ENCODE data around the gene ZNF692. TPM values are rescaled to one million over a fixed set of nuclear protein-coding genes. Genes with fewer than 3 reads are reported as not detected.

The ZNF692 gene, protein sequence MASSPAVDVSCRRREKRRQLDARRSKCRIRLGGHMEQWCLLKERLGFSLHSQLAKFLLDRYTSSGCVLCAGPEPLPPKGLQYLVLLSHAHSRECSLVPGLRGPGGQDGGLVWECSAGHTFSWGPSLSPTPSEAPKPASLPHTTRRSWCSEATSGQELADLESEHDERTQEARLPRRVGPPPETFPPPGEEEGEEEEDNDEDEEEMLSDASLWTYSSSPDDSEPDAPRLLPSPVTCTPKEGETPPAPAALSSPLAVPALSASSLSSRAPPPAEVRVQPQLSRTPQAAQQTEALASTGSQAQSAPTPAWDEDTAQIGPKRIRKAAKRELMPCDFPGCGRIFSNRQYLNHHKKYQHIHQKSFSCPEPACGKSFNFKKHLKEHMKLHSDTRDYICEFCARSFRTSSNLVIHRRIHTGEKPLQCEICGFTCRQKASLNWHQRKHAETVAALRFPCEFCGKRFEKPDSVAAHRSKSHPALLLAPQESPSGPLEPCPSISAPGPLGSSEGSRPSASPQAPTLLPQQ
- 10 to 100 TPM; 11.5 to 84.3 (median 77.7) TPM for total RNA-seq

DNA sequence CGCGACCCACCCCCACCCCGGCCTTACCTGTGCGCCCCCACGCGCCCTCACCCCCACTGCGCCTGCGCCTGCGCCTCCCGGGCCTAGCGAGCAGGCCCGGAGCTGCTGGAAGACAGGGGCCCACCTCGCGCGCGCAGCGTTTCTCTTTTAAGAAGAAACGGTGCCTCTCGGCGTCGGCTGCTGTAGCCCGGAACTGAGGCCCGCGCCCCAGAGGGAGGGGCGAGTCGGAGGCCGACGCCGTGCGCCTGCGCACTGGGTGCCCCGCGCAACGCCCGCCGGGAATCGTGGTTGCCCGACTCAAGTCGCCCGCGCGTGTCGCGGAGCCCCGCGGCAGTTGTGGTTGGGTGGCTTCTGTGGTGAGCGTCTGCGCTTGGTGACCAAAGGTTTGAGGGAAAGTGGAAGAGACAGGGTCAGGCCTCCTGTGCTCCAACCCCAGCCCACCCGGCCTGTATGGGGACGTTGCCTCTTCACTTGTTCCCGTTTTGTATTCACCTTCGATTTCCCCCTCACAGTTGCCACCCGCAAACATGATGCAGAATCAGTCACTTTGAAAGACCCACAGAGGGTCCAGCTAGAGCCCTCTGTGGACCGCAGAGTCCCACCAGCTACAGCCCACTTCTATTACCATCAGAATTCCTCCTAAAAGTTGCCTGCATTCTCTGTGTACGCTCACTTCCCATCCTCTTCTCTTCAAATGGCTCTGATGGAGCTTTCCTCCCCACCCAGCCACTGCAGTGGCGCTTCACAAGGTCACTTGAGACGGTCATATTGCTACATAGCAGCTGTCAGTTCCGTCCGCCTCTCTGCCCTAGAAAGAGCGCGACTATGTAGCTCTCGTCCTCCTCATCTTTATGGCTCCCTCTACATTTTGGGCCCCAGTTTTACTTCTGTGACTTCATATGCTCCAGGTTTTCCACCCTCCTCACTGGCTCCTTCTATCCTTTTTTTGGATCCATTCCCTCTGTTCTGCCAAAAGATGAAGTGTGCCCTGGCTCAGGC lies at the start of gene ZNF692:
Gene ZNF692, minus strand, starts transcription at position 195 of the 999 bp plus-strand sequence. CDS start 776 bp downstream, outside the sequence.
- peak within 1 kb of the TSS; percentile 55 to 67 (median 57) for H3K4me3 ChIP-seq
- TF ChIP-seq POLR2A (IDR thresholded peaks at IDR 0.05), result peak; percentile 70
- TF ChIP-seq, protein P1, sequence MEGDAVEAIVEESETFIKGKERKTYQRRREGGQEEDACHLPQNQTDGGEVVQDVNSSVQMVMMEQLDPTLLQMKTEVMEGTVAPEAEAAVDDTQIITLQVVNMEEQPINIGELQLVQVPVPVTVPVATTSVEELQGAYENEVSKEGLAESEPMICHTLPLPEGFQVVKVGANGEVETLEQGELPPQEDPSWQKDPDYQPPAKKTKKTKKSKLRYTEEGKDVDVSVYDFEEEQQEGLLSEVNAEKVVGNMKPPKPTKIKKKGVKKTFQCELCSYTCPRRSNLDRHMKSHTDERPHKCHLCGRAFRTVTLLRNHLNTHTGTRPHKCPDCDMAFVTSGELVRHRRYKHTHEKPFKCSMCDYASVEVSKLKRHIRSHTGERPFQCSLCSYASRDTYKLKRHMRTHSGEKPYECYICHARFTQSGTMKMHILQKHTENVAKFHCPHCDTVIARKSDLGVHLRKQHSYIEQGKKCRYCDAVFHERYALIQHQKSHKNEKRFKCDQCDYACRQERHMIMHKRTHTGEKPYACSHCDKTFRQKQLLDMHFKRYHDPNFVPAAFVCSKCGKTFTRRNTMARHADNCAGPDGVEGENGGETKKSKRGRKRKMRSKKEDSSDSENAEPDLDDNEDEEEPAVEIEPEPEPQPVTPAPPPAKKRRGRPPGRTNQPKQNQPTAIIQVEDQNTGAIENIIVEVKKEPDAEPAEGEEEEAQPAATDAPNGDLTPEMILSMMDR (IDR thresholded peaks at IDR 0.05), result no peak
- peak; percentile 78 to 82 (median 81) for TF ChIP-seq POLR2AphosphoS5 (IDR thresholded peaks at IDR 0.05)
- peak; percentile 94 to 95 for DNase-seq (ENCODE audit: low spot score in 2 of 2)
- H3K27ac ChIP-seq, result peak within 1 kb of the TSS; percentile 89
- H3K36me3 ChIP-seq, result no peaks in the 10 kb centered on the region
- intact Hi-C loops (cut with DNase I; ENCODE audit: low total_unique reads), result no loop called here
- H3K27me3 ChIP-seq, result no peaks in the 10 kb centered on the region
- H3K4me1 ChIP-seq, result peaks cover 7 to 13% of the 10 kb centered on the region in 2 donors
- H3K9me3 ChIP-seq, result no peaks in the 10 kb centered on the region

DNA sequence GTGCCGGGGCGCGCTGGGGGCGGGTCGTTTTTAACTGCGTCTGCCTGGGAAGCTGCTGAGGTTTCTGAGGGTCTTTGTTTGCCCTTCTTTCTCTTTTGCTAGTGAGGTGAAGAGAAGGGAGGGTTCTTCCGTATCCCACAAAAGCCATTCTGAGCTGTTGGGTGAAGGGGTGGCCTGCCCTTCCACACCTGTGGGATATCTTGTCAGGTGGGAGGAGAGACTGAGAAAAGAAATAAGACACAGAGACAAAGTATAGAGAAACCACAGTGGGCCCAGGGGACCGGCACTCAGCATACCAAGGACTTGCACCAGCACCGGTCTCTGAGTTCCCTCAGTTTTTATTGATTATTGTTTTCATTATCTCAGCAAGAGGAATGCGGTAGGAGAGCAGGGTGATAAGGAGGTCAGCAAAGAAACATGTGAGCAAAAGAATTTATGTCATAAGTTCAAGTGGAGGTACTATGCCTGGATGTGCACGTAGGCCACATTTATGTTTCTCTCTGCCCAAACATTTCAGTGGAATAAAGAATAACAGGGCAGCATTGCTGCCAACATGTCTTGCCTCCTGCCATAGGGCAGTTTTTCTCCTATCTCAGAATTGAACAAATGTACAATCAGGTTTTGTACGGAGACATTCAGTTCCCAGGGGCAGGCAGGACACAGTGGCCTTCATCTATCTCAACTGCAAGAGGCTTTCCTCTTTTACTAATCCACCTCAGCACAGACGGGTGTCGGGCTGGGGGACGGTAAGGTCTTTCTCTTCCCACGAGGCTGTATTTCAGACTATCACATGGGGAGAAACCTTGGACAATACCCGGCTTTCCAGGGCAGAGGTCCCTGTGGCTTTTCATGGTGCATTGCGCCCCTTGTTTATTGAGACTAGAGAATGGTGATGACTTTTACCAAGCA lies 48.1 kb upstream of the ZNF692 start:
- H3K27ac ChIP-seq, result peak overlapping the region; percentile 90 to 94
- DNase-seq (ENCODE audit: low spot score in 2 of 2), result no peak
- H3K36me3 ChIP-seq, result no peaks in the 10 kb centered on the region
- intact Hi-C loops (cut with DNase I; ENCODE audit: low total_unique reads), result no loop called here
- H3K9me3 ChIP-seq, result no peaks in the 10 kb centered on the region
- no peaks in the 10 kb centered on the region for H3K27me3 ChIP-seq
- peaks cover 0 to 6% of the 10 kb centered on the region in 2 donors for H3K4me1 ChIP-seq
- TF ChIP-seq POLR2AphosphoS5 (IDR thresholded peaks at IDR 0.05), result no peak
- no peak for TF ChIP-seq POLR2A (IDR thresholded peaks at IDR 0.05)
- TF ChIP-seq, protein P1 (IDR thresholded peaks at IDR 0.05), result no peak
- peak overlapping the region; percentile 57 to 76 (median 66) for H3K4me3 ChIP-seq

DNA sequence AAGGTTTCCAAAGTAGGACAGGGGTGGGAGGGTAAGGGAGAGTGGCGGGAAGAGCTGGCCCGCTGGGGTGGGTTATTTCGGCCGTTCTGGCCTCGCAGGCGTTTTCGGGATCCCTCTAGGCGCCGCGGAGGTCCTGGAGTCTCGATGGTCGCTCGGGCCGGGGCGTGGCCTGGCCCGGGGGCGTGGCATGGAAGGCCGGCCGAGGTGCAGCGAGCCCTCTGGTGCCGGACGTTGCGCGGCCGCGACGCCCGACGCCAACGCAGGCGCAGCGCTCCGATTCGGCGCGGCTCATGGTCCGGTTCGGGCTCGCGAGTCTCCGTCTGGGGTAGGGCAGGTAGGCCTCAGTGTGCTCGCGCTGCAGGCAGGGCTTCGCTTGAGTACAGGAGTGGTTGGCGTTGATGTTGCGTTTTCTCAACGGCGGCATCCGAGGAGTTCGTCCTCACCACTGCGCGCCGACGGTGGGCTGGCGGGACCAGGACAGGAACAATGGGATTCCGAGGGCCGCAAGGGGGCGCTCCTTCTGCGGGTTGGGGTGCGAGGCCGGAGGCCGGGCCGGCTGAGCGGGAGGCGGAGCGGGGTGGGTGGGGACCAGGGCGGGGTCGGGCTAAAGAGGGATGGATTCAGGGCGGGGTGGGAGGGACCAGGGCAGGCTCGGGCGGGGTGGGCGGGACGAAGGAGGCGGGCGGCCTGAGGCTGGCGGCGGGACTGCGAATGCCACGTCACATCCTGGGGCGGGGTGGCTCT lies 47.3 kb upstream of the ZNF692 start, which contains the start of gene PGBD2:
Gene PGBD2, plus strand, starts transcription at position 227 of the 744 bp plus-strand sequence. CDS start 7,628 bp downstream, outside the sequence.
- Histone ChIP-seq H3K36me3 (no peaks in the 10 kb centered on the region), H3K4me1 (peaks cover 0 to 6% of the 10 kb centered on the region in 2 donors), H3K27ac (peak within 1 kb of the TSS; percentile 90 to 94), H3K4me3 (peak within 1 kb of the TSS; percentile 57 to 76 (median 66)), H3K27me3 (no peaks in the 10 kb centered on the region), H3K9me3 (no peaks in the 10 kb centered on the region)
- peak; percentile 89 to 90 for DNase-seq (ENCODE audit: low spot score in 2 of 2)
- intact Hi-C loops (cut with DNase I; ENCODE audit: low total_unique reads), result no loop called here
- TF ChIP-seq, protein P1 (IDR thresholded peaks at IDR 0.05), result peak; percentile 39 to 75 (median 62)
- TF ChIP-seq POLR2AphosphoS5 (IDR thresholded peaks at IDR 0.05), result peak; percentile 92 to 97 (median 93)
- TF ChIP-seq POLR2A (IDR thresholded peaks at IDR 0.05), result peak; percentile 16

DNA sequence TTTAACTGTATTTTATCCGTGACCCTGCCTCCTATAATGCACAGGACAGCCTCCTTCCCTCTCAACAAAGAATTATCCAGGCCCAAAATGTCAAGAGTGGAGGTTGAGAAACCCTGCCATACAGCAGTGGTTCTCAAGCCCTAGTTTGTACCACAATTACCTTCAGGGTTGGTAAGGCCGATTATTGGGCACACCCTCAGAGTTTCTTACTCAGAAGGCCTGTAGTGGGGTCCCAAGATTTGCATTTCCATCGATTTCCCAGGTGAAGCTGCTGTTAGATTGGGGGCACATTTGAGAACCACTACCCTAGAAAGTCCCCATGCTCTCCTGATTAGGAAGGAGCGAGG lies 46.8 kb upstream of the ZNF692 start:
- Histone ChIP-seq H3K27me3 (no peaks in the 10 kb centered on the region), H3K4me3 (peak overlapping the region; percentile 57 to 76 (median 66)), H3K9me3 (no peaks in the 10 kb centered on the region), H3K36me3 (no peaks in the 10 kb centered on the region), H3K27ac (peak overlapping the region; percentile 90 to 94), H3K4me1 (peaks cover 0 to 6% of the 10 kb centered on the region in 2 donors)
- TF ChIP-seq POLR2AphosphoS5 (IDR thresholded peaks at IDR 0.05) (no peak), POLR2A (IDR thresholded peaks at IDR 0.05) (no peak)
- TF ChIP-seq, protein P1 (IDR thresholded peaks at IDR 0.05), result no peak
- intact Hi-C loops (cut with DNase I; ENCODE audit: low total_unique reads), result no loop called here
- DNase-seq (ENCODE audit: low spot score in 2 of 2), result no peak

All from breast epithelium (tissue), 4 donors.